Breast epithelium (tissue), 3 donors: ENCODE measurements around the gene BEST2.

Experiments
- POLR2A ChIP-seq: fragments of 450-650 bp; IDR thresholded peaks from one replicate; pipeline ENCODE4 v1.6.1; 2016; ENCODE audit warnings: antibody characterized with exemption, mild to moderate bottlenecking, moderate library complexity
- TF ChIP-seq, protein P1 (sequence below), 3 donors: fragments of 450-650 bp; IDR thresholded peaks; one replicate each; pipeline ENCODE4 v1.5.1; 2016 to 2017; ENCODE audit warnings: antibody characterized with exemption in 3 of 3, mild to moderate bottlenecking in 3 of 3, moderate library complexity in 3 of 3

DNA sequence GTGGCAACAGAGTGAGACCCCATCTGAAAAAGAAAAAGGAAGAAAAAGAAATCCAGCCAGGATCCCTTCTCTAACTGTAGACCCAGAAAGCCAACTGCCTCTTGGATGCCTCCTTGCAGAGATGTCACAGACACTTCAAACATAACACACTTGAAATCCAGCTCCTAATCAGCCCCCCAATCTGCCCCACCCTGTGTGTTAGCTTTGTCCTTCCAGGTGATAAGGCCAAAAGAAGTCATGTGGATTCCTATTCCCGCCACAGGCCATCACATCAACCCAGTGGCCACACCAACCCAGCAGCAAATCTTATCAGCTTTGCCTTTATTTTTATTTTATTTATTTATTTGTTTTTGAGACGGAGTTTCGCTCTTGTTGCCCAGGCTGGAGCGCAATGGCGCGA, 8.1 kb downstream of the BEST2 start:
- TF ChIP-seq, protein P1, sequence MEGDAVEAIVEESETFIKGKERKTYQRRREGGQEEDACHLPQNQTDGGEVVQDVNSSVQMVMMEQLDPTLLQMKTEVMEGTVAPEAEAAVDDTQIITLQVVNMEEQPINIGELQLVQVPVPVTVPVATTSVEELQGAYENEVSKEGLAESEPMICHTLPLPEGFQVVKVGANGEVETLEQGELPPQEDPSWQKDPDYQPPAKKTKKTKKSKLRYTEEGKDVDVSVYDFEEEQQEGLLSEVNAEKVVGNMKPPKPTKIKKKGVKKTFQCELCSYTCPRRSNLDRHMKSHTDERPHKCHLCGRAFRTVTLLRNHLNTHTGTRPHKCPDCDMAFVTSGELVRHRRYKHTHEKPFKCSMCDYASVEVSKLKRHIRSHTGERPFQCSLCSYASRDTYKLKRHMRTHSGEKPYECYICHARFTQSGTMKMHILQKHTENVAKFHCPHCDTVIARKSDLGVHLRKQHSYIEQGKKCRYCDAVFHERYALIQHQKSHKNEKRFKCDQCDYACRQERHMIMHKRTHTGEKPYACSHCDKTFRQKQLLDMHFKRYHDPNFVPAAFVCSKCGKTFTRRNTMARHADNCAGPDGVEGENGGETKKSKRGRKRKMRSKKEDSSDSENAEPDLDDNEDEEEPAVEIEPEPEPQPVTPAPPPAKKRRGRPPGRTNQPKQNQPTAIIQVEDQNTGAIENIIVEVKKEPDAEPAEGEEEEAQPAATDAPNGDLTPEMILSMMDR (IDR thresholded peaks at IDR 0.05), result no peak
- no peak for TF ChIP-seq POLR2A
